Activated T-helper 1 cell treated with anti-CD3 and anti-CD28 coated beads, Interleukin-2, amount 50 U/mL, for 16 hours (primary cell): ENCODE data around the gene PLB1.

Experiments used
- DNase-seq, 2 donors: peaks; one replicate each; pipeline ENCODE4 v3.0.0-alpha.2; 2020; ENCODE audit warnings: low read depth in 1 of 2, low spot score in 1 of 2

PLB1 gene

DNA sequence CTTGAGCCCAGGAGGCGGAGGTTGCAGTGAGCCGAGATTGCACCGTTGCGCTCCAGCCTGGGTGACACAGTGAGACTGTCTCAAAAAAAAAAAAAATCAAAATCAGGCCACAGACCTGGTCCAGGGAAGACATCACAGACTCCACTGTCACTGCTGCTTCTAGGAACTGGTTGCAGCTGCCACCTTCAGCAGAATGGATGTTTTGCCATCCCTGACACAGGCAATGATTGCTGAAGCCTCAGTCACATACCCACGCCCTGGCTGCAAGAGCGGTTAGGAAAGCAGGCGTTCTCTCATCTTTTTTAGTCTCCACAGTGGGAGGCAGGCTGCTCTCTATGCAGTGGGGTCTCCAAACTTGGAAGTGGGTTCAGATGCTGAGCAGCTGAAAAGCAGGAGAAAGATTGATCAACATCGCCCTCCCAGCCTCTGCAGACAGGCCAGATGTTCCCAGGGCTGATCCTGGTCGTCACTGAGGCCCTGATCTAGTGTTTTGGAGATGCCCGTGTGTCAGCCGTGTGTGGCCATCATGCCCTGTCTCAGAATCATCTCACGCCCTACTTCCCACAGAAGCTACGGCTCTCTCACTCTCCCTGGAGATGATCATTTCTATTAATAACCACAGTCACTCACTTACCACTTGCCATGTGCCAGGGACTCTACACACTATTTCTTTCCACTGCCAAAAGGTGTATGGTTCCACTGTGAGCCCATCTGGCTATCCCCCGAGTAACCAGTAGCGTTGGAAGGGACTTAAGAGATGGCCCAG lies 91.8 kb downstream of the PLB1 start:
- DNase-seq: no peak

- DNase-seq: no peak
Measured at GRCh38 chr2:28588292-28588670, 92.4 kb downstream of the PLB1 start.

DNA sequence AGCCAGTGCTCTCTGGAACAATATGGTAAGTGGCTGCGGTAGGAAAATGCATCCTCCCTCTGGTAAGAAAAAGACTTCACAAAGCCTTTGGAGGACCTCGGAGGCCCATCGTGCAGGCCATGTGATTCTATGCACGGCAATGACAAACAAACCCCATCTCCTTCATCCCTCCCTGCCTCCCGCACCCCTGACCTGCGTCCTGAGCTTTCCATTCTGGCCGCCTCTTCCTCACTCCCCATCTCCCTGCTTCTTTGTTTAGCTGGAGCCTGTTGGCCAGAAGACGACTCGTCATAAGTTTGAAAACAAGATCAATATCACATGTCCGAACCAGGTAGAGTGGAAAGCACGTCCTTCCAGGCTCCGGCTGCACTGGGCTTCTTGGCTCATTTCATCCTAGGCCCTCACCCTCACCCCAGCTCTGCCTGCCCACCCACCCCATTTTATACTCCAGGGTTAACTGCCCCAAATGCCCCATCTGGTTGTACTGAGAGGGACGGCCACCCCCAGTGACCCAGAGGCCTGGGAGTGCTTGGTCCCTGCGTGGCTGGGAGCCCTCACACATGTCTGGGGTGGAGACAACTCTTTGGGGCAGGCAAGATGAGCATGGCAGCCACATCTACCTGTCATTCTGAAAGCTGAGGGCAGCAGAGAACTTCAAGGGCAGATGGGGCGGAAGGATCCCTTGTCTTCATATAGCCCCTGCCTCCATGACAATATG lies 94.0 kb downstream of the PLB1 start:
- DNase-seq: no peak

DNA sequence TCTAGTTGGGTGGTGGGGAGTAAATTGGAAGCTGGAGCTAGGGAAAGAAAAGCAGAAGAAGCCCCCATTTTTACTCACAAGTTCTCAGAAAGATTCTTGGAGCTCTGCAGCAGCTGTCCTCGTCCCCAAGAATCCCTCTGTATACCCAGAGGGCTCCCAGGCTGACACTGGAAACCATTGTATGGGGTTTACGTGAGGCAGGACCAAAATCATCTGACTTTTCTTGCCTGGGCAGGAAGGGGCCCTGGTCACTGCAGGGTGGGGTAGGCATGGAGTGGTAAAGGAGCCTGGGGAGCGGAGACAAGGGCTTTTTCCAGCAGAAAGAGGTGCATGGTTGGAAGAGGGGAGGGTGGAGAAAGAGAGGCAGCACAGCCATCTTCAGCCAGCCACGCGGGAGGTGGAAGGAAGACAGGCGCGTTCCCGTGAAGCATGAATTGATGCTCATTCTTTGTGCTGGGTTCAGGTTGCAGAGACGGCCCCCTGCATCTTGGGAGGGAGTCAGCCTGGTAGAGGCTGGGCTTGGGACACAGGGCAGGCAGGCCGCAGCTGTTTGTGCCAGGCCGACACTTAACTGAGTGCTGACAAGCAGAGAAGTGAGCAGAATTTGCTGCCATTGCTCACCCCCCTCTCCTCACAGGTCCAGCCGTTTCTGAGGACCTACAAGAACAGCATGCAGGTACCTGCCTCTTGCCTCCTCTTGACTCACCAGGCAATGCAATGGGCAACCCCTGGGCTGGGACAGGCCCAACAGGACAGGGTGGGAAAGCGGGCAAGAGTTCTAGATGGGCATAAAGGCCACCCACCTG lies 94.8 kb downstream of the PLB1 start:
- no peak for DNase-seq

DNA sequence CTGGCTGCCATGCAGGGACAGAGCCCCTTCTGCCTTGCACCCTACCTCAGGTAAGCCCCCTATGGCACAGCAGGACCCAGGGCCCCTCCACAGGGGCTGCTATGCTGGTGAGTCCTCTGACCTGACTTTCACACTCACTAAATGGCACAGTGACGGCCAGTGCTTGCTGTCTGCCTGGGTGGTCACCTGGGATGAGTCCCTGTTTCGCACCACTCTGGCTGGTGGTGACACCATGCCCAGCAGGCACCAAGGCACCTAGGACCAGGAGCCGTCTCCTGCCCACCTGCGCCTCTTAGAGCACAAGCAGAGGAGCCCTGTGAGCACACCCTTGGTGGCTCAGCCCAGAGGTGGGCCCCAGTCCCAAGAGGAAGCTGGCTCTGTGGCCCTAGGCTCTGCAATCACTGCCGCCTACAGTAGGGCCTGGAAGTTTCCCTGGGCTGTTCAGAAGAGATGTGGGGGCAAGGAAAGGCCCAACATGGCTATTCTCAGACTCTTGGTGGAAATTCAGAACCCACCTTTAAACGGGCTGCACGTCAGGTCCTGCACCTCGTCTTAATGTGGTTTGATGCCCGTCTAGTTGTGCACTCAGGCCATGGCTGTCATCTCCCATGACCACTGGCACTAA lies 96.0 kb downstream of the PLB1 start:
- DNase-seq: no peak

GRCh38 chr2:28592481-28592880 lies 96.6 kb downstream of the PLB1 start:
- no peak for DNase-seq

DNA sequence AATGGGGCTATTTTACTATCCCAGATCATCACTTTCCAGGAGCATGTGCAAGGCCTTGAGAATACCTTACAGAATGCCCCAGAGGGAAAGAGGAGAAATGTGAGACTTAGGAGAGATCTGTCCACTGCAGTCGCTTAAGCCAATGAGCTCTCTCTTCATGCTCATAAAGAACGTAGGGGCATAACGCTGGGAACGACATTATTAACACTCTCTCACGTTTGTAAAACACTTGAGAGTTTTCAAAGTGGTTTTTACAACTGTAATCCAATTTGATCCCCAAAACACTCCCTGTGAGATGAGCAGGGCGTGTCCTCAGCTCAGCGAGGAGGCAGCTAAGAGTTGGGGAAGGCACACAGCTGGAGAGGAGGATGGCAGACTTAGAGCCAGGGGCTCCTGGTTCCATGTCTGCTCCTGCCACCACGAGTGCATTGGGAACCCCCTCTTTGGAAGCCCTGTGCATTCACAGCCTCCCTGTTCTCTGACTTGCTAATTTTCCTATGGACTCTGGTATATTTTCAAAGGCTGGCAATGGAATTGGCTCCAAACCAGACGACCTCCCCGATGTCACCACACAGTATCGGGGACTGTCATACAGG lies 97.4 kb downstream of the PLB1 start:
- no peak for DNase-seq

- DNase-seq: no peak
Measured at GRCh38 chr2:28594000-28594331, 98.1 kb downstream of the PLB1 start.

DNA sequence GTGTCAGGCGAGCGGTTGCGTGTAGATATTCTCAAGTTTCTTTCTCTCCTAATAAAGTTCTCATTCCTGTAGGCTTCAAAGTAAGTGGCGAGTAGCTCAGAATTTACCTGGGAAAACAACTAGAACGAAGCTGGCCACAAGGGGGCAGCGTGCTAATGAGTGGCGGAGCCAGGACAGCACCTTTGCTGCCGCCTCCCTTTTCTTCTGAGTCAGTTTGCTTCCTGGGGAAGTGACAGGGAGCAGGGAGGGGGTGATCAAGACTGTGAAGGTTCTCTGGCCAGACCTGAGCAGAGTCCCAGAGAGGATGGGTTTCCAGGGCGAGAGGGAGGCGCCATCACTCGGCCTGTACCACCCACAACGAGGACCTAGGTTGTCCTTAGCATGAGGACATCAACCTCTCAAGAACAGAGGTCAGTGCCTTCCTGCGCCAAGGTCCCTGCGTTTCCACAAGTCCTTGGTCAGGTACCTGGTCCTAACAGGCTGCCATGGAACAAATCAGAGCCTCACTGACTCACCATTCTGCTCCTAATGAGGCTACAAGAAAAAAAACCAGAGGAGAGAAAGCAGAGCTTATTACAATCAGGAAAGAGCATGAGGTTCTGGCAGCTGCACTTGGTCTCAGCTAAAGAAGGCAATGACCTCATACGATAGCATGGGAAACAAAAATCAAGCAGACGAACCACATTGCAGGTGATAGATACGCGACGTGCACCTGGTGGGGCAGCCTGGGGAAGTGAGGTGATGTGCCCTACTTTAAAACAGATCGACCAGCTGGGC lies 98.7 kb downstream of the PLB1 start:
- DNase-seq: peak; percentile 77

GRCh38 chr2:28595323-28595722 lies 99.5 kb downstream of the PLB1 start:
- DNase-seq: no peak

- DNase-seq: no peak
Measured at GRCh38 chr2:28598484-28598883, 102.6 kb downstream of the PLB1 start.

- no peak for DNase-seq
Measured at GRCh38 chr2:28600181-28600580, 104.3 kb downstream of the PLB1 start.

DNA sequence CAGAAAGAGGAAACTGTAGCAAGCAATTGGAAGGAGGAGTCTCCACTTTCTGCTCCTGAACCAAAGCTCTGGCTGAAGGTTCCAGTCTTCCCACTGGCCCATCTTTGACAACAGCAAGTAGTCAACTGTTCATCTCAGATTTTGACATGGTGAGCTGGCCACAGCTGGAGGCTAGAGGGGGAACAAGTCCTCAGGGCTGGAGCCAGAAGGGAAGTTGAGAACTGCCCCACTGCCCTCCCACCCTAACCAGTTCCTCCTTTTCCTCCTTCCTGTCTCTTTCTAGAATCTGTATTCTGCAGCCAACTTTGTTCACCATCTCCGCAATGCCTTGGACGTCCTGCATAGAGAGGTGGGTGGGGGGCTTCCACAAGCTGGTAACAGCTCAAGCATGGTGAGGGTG lies 105.8 kb downstream of the PLB1 start:
- DNase-seq: no peak

- no peak for DNase-seq
Measured at GRCh38 chr2:28602136-28602660, 106.3 kb downstream of the PLB1 start.

DNA sequence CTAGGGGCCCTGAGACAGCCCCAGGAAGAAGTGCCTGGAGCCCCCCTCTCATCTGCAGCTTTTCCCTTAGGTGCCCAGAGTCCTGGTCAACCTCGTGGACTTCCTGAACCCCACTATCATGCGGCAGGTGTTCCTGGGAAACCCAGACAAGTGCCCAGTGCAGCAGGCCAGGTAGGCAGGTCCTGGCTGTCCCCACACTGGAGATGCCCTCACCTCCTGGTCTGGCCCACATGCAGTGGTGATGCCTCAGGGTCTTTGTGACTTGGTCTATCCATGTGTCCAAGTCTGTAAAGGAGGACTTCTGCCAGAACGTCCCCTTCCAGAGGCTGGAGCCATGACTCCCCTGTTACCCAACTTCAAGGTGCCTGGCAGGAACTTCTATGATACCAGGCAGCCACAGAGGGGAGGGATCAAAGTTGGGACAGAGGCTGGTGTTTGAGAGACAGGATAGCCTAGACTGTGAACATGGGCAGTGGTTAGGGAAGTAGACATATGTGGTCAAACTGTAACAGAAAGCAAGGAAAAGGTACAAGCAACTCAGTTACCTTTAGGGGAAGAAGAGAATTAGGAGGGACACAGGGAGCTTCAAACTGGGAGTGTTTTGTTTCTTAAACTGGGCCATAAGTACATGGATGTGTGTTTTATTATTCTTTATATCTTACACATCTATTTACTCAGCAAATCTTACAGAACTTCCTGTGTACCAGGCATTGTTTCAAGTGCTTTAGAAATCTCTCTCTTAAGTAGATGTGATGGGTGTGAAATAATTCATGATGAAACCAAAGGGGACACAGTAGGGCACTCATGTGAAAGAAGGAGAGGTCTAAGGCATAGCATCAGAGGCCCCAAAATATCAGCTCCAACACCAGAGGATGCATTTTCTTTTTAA lies 107.1 kb downstream of the PLB1 start:
- no peak for DNase-seq

- no peak for DNase-seq
Measured at GRCh38 chr2:28603821-28604220, 108.0 kb downstream of the PLB1 start.

DNA sequence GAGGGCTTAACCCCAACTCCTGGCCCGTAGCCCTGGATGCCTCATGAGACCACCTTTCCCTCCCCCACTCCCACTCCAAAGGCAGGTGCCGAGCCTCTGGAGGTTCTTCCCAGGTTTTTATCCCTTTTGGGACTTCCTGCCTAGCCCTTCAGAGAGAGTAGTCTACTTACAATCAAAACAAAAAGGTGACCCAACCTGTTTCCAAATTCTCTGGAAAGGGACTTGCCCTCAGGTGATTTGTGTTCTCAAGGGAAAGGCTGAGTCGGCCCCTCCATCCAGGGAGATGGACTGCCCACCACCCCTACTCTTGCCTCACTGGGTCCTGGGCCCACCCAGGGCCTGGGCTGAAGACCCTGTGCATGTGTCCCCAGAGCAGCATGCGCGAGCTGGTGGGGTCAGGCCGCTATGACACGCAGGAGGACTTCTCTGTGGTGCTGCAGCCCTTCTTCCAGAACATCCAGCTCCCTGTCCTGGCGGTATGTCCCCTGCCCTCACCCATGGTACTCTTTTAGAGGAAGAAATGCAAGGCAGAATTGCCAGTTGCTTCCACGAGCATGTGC lies 108.5 kb downstream of the PLB1 start:
- no peak for DNase-seq

GRCh38 chr2:28606986-28607441 lies 111.2 kb downstream of the PLB1 start:
- DNase-seq: no peak
